AG10803 (cell line): Measurements from ENCODE around the gene PAQR8.

Experiments
- DNase-seq: peaks from one replicate; pipeline ENCODE4 v3.0.0; 2010; ENCODE audit warnings: low read depth
- H3K4me3 ChIP-seq: 2 replicates; pipeline ENCODE4 v1.5.1; 2011; ENCODE audit warnings: mild to moderate bottlenecking, low read length, control low read depth
- TF ChIP-seq, protein P1 (sequence below): conservative IDR thresholded peaks from 2 replicates; pipeline ENCODE4 v1.5.1; 2011; ENCODE audit warnings: mild to moderate bottlenecking, low read length, control low read depth, inconsistent platforms

PAQR8 gene

GRCh38 chr6:52361945-52362442, at the start of gene PAQR8:
PAQR8 (plus strand) TSS chr6:52362151; CDS start chr6:52403214, 41,063 bp downstream.
- H3K4me3 ChIP-seq = peak within 1 kb of the TSS; percentile 82
- DNase-seq = peak; percentile 58
- TF ChIP-seq, protein P1, sequence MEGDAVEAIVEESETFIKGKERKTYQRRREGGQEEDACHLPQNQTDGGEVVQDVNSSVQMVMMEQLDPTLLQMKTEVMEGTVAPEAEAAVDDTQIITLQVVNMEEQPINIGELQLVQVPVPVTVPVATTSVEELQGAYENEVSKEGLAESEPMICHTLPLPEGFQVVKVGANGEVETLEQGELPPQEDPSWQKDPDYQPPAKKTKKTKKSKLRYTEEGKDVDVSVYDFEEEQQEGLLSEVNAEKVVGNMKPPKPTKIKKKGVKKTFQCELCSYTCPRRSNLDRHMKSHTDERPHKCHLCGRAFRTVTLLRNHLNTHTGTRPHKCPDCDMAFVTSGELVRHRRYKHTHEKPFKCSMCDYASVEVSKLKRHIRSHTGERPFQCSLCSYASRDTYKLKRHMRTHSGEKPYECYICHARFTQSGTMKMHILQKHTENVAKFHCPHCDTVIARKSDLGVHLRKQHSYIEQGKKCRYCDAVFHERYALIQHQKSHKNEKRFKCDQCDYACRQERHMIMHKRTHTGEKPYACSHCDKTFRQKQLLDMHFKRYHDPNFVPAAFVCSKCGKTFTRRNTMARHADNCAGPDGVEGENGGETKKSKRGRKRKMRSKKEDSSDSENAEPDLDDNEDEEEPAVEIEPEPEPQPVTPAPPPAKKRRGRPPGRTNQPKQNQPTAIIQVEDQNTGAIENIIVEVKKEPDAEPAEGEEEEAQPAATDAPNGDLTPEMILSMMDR = no peak

GRCh38 chr6:52312461-52312860, 49.5 kb upstream of the PAQR8 start:
- TF ChIP-seq, protein P1 = no peak
- H3K4me3 ChIP-seq = no peak overlapping the region
- DNase-seq = no peak

DNA sequence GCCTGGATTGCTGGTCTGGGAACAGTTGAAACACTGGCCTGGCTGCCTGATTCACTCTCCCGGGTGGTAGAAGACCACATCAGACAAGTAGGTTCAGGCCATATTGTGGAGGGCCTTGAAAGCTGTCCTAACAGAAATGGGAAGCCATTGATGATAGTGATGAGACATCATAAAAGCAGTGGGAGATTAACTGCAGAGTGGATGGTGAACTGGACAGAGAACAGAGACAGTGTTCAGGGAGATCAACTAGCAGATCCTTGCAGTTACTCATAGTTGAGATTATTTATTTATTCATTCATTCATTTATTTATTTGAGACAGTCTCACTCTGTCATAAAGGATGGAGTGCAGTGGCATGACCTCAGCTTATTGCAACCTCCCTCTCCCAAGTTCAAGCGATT, 47.2 kb upstream of the PAQR8 start:
- no peak for DNase-seq
- TF ChIP-seq, protein P1 = no peak
- no peak overlapping the region for H3K4me3 ChIP-seq

GRCh38 chr6:52317211-52317610, 44.7 kb upstream of the PAQR8 start:
- H3K4me3 ChIP-seq = no peak overlapping the region
- peak; percentile 14 for DNase-seq
- TF ChIP-seq, protein P1 = no peak

GRCh38 chr6:52317841-52318581, 43.9 kb upstream of the PAQR8 start:
- peak; percentile 73 for DNase-seq
- TF ChIP-seq, protein P1 = no peak
- no peak overlapping the region for H3K4me3 ChIP-seq

DNA sequence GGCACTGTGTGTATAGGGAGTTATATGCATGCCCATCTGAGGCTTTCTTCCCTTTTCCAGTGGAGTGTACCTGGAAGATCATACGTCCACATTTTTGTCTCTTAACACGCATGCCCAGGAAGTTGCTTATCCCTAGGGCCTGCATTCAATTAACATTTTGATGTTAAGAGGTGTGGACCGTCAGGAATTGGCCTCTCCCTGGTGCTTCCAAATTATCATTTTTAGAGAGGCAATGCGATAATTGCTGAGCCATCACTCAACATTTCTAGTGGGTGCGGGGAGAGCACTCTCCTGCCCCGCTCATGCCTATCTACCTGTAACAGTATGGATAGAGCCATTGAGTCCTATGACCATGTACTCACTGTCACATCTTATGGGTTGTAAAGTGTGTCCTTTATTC, 37.8 kb upstream of the PAQR8 start:
- H3K4me3 ChIP-seq = no peak overlapping the region
- no peak for DNase-seq
- TF ChIP-seq, protein P1 = no peak

GRCh38 chr6:52325695-52326471, 36.1 kb upstream of the PAQR8 start:
- DNase-seq = no peak
- H3K4me3 ChIP-seq = no peak overlapping the region
- TF ChIP-seq, protein P1 = no peak
